WTC11 (cell line): ENCODE measurements around the gene ZNHIT2.

Source experiments
- ATF1 ChIP-seq: sonication (generic); formaldehyde crosslinking; IDR thresholded peaks from 2 replicates; pipeline ENCODE4 v1.8.1; 2023; ENCODE audit warnings: mild to moderate bottlenecking, moderate library complexity, missing genetic modification reagents
- ETV6 ChIP-seq: sonication (generic); formaldehyde crosslinking; IDR thresholded peaks from 2 replicates; pipeline ENCODE4 v1.8.1; 2022; ENCODE audit warnings: mild to moderate bottlenecking, missing genetic modification reagents
- FOXJ3 ChIP-seq: sonication (generic); formaldehyde crosslinking; IDR thresholded peaks from 2 replicates; pipeline ENCODE4 v1.9.0; 2021; ENCODE audit warnings: missing genetic modification reagents, mild to moderate bottlenecking, borderline replicate concordance
- GABPB1 ChIP-seq: sonication (generic); formaldehyde crosslinking; IDR thresholded peaks from 2 replicates; pipeline ENCODE4 v1.8.1; 2023; ENCODE audit warnings: mild to moderate bottlenecking, missing genetic modification reagents
- HMGA2 ChIP-seq: fragments of 250-450 bp; sonication (Bioruptor Pico); IDR thresholded peaks from 2 replicates; pipeline ENCODE4 v1.4.0; 2021; ENCODE audit warnings: mild to moderate bottlenecking, moderate library complexity
- JAZF1 ChIP-seq: fragments of 250-450 bp; sonication (Bioruptor Pico); IDR thresholded peaks from 2 replicates; pipeline ENCODE4 v1.9.0; 2021; ENCODE audit warnings: moderate library complexity, mild to moderate bottlenecking, inconsistent platforms
- RELA ChIP-seq: sonication (generic); formaldehyde crosslinking; IDR thresholded peaks from 2 replicates; pipeline ENCODE4 v1.8.1; 2022; ENCODE audit warnings: missing genetic modification reagents, mild to moderate bottlenecking, borderline replicate concordance
- TP53 ChIP-seq: sonication (generic); formaldehyde crosslinking; IDR thresholded peaks from 2 replicates; pipeline ENCODE4 v1.8.1; 2023; ENCODE audit warnings: mild to moderate bottlenecking, missing genetic modification reagents
- ZNF219 ChIP-seq: sonication (generic); formaldehyde crosslinking; IDR thresholded peaks from 2 replicates; pipeline ENCODE4 v1.8.0; 2023; ENCODE audit warnings: missing genetic modification reagents, mild to moderate bottlenecking, borderline replicate concordance
- ZNF263 ChIP-seq: sonication (generic); formaldehyde crosslinking; IDR thresholded peaks from 2 replicates; pipeline ENCODE4 v1.8.1; 2022; ENCODE audit warnings: low read depth, mild to moderate bottlenecking, moderate library complexity, missing genetic modification reagents
- TF ChIP-seq, protein P1 (sequence below): fragments of 200-600 bp; IDR thresholded peaks from 2 replicates; pipeline ENCODE4 v1.8.0; 2022; ENCODE audit warnings: antibody characterized with exemption
- TF ChIP-seq, protein P2 (sequence below): sonication (generic); formaldehyde crosslinking; IDR thresholded peaks from 2 replicates; pipeline ENCODE4 v1.8.1; 2022; ENCODE audit warnings: low read depth, missing genetic modification reagents, borderline replicate concordance
- TF ChIP-seq, protein P3 (sequence below): sonication (generic); formaldehyde crosslinking; IDR thresholded peaks from 2 replicates; pipeline ENCODE4 v1.8.0; 2023; ENCODE audit warnings: mild to moderate bottlenecking, missing genetic modification reagents
- TF ChIP-seq, protein P4 (sequence below): fragments of 250-450 bp; sonication (Bioruptor Pico); IDR thresholded peaks from 2 replicates; pipeline ENCODE4 v2.1.2; 2022; ENCODE audit warnings: mild to moderate bottlenecking, moderate library complexity

DNA sequence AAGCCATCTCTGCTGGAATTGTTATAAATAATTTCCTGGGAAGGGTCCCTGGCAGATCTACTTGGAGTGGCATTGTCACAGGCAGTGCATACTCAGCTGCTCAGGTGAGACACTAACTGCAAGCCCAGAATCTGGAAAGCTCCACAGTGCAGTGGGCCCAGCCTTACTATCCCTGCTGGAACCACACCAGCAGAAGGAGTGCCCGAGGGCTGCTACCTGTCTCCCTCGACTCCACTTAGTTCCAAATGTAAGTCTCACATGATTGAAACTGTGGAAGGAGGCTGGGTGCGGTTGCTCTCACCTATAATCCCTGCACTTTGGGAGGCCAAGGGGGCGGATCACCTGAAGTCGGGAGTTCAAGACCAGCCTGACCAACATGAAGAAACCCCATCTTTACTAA, 31.2 kb upstream of the ZNHIT2 start:
- TF ChIP-seq, protein P1, sequence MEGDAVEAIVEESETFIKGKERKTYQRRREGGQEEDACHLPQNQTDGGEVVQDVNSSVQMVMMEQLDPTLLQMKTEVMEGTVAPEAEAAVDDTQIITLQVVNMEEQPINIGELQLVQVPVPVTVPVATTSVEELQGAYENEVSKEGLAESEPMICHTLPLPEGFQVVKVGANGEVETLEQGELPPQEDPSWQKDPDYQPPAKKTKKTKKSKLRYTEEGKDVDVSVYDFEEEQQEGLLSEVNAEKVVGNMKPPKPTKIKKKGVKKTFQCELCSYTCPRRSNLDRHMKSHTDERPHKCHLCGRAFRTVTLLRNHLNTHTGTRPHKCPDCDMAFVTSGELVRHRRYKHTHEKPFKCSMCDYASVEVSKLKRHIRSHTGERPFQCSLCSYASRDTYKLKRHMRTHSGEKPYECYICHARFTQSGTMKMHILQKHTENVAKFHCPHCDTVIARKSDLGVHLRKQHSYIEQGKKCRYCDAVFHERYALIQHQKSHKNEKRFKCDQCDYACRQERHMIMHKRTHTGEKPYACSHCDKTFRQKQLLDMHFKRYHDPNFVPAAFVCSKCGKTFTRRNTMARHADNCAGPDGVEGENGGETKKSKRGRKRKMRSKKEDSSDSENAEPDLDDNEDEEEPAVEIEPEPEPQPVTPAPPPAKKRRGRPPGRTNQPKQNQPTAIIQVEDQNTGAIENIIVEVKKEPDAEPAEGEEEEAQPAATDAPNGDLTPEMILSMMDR, result no peak
- TF ChIP-seq, protein P2, sequence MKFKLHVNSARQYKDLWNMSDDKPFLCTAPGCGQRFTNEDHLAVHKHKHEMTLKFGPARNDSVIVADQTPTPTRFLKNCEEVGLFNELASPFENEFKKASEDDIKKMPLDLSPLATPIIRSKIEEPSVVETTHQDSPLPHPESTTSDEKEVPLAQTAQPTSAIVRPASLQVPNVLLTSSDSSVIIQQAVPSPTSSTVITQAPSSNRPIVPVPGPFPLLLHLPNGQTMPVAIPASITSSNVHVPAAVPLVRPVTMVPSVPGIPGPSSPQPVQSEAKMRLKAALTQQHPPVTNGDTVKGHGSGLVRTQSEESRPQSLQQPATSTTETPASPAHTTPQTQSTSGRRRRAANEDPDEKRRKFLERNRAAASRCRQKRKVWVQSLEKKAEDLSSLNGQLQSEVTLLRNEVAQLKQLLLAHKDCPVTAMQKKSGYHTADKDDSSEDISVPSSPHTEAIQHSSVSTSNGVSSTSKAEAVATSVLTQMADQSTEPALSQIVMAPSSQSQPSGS (CRISPR knock-in tag), result no peak
- TF ChIP-seq ZNF219 (CRISPR knock-in tag) (no peak), ETV6 (no peak), RELA (CRISPR knock-in tag) (no peak), ZNF263 (no peak), FOXJ3 (CRISPR knock-in tag) (no peak), JAZF1 (CRISPR knock-in tag) (no peak), HMGA2 (CRISPR knock-in tag) (no peak), TP53 (CRISPR knock-in tag) (no peak), GABPB1 (CRISPR knock-in tag) (no peak), ATF1 (no peak)
- TF ChIP-seq, protein P3, sequence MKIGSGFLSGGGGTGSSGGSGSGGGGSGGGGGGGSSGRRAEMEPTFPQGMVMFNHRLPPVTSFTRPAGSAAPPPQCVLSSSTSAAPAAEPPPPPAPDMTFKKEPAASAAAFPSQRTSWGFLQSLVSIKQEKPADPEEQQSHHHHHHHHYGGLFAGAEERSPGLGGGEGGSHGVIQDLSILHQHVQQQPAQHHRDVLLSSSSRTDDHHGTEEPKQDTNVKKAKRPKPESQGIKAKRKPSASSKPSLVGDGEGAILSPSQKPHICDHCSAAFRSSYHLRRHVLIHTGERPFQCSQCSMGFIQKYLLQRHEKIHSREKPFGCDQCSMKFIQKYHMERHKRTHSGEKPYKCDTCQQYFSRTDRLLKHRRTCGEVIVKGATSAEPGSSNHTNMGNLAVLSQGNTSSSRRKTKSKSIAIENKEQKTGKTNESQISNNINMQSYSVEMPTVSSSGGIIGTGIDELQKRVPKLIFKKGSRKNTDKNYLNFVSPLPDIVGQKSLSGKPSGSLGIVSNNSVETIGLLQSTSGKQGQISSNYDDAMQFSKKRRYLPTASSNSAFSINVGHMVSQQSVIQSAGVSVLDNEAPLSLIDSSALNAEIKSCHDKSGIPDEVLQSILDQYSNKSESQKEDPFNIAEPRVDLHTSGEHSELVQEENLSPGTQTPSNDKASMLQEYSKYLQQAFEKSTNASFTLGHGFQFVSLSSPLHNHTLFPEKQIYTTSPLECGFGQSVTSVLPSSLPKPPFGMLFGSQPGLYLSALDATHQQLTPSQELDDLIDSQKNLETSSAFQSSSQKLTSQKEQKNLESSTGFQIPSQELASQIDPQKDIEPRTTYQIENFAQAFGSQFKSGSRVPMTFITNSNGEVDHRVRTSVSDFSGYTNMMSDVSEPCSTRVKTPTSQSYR, result no peak
- TF ChIP-seq, protein P4, sequence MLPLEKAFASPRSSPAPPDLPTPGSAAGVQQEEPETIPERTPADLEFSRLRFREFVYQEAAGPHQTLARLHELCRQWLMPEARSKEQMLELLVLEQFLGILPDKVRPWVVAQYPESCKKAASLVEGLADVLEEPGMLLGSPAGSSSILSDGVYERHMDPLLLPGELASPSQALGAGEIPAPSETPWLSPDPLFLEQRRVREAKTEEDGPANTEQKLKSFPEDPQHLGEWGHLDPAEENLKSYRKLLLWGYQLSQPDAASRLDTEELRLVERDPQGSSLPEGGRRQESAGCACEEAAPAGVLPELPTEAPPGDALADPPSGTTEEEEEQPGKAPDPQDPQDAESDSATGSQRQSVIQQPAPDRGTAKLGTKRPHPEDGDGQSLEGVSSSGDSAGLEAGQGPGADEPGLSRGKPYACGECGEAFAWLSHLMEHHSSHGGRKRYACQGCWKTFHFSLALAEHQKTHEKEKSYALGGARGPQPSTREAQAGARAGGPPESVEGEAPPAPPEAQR (CRISPR knock-in tag), result no peak
